HTR-8/SVneo (cell line): Measurements from ENCODE around the gene SPRR2A.
"Not testable (repeated sequence)": the region's sequence is repeated elsewhere in the genome, so short reads cannot be mapped to it uniquely, and the experiment has no call there.

Source experiments
- DNase-seq: peaks from one replicate; pipeline ENCODE4 v3.0.0; 2011; ENCODE audit warnings: low spot score, mixed read lengths; ENCODE audit not compliant: insufficient read length
- FAIRE-seq: peaks from 2 replicates; lab custom pipeline; 2011; peaks lifted over from hg19 to GRCh38; lab: Jason Lieb, UNC

The SPRR2A gene

DNA sequence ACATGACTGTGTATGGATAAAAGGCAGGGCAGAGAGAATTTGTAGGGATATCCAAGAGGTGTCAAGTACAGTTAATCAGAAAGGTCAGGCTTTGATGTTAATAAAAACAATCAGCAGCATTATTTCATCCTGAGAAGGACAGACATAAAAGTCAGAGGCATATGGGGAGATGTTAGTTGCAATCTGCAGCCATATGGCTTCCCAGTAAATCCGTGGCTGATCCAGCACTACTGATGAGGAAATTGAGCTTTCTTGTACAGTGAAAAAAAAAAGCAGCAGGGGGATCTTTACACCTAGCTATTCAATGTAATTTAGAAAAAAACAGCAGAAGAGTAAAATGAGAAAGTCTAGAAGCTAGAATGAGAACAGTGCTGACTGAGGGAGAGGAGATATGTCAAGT is 28.5 kb downstream of the SPRR2A start:
- DNase-seq (no peak), FAIRE-seq (no peak)

DNA sequence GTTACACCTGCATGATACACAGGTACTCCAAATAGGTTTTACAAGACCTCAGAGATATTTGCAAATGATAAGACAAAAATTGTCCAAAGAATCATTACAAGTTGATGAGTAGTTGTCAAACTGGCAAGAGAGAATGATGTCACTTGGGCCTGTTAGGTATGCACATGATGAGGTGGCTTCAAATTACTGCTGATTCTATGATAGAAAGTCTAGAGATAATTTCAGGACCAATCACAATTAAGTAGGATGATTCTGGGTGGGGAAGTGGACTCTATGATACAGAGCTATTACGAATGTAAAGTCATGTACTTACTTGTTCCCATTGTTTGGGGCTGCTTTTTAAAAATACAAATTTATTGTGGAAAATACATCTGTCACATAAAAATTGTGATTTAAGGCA is 31.5 kb downstream of the SPRR2A start:
- FAIRE-seq (no peak), DNase-seq (no peak)

DNA sequence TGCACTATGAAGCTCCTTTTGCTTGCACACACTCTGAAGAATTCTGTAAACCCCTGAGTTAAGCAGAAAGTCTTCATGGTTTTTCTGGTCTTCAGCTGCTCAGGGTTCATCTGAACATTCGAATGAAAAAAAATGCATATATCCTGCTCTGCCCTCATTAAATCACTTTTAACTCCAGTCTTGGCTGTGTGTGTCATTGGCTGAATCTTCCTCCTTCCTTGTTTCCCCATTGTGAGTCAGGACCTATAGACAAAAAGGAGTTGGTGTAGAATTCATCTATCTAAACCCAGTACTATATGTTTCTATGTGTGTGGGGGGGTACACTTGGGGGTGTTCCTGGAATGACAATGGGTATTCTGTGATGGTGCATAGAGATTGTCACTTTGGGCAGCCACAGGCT is 32.9 kb downstream of the SPRR2A start:
- FAIRE-seq (no peak), DNase-seq (no peak)

DNA sequence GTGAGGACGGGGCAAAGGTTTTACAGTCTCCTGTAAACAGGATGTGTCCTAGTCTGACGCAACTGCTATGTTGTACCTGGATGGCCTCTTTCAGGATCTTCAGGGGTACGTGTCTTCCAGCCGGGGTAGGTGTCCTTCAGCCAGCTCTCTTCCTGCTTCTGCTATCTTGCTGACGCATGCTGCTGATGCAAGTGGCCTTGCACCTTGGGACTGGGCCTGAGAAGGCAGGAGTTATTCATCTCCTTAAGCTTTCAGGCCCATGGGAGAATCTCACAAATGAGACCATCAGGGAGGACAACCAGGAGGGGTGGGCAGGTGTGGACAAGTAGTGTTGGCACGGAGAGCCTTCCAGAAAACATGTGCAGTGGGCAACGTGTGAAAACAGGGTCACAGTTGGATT is 34.2 kb downstream of the SPRR2A start:
- DNase-seq (no peak), FAIRE-seq (no peak)

DNA sequence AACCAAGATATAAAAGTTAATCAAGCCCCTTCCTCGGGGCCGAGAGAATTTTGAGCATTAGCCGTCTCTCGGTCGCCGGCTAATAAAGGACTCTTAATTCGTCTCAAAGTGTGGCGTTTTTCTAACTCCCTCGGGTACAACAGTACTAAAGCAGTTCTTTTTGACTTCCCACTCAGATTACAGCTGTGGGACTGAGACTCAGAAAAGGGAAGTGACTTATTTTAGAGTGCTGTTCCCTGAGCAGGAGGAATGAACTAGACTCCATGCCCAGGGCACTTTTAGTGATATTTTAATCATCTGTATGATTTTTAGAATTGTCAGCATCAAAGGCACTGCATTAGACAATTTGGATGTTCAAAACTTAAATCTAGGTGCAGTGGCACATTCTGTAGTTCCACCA is 35.0 kb downstream of the SPRR2A start:
- not testable (repeated sequence) for DNase-seq, FAIRE-seq

DNA sequence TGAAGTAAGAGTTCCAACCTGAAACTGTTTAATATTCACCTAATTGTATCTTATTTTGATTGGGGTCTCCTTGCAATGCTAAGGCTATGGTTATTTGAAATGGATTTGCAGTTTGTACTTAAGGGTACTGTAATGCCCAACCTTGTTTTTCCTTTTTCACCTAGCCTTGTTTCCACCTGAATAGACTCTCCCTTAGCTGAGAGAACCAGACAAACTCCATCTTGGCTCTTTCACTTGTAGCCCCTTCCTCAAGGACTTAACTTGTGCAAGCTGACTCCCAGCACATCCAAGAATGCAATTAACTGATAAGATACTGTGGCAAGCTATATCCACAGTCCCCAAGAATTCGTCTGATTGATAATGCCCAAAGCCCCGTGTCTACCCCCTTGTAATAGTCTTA is 35.5 kb downstream of the SPRR2A start:
- not testable (repeated sequence) for FAIRE-seq

DNA sequence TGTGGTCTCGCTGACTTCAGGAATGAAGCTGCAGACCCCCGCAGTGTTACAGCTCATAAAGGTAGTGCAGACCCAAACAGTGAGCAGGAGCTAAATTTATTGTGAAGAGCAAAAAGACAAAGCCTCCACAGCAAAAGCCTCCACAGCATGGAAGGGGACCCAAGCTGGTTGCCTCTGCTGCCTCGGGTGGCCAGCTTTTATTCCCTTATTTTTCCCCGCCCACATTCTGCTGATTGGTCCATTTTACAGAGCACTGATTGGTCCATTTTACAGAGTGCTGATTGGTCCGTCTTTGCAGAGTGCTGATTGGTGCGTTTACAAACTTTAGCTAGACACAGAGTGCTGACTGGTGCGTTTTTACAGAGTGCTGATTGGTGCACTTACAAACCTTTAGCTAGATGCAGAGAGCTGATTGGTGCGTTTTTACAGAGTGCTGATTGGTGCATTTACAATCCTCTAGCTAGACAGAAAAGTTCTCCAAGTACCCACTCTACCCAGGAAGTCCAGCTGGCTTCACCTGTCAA is 46.0 kb downstream of the SPRR2A start:
- not testable (repeated sequence) for DNase-seq, FAIRE-seq

More for the DNA sequence above, 35.5 kb downstream of the SPRR2A start:
- DNase-seq = not testable (repeated sequence)
